ENCODE measurements around the gene UGT1A9. TPM values are rescaled to one million over a fixed set of nuclear protein-coding genes. Genes with fewer than 3 reads are reported as not detected.

Gene UGT1A9
- total RNA-seq, 8 experiments from 2014 or later = 0.19 to 2.3 (median 0.45) TPM; not detected in 4

DNA sequence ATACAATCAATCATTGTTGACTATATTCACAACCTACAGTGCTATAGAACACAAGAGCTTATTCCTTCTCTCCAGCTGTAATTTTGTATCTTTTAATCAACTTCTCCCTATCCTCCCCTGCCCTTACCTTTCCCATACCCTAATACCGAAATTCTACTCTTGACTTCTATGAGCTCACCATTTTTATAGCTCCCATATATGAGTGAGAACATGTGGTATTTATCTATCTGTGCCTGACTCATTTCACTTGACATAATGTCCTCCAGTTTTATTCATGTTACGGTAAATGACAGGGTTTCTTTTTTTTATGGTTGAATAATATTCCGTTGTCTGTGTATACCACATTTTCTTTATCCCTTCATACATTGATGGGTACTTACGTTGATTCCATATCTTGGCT, 109.1 kb downstream of the UGT1A9 start:
- Histone ChIP-seq H3K4me3 (no peak overlapping the region), H3K4me1 (replicated peaks in 1 of 2) (no peaks in the 10 kb centered on the region), H3K27ac (no peak overlapping the region)
- ATAC-seq (replicated peaks in 6 of 8) = peak in 2 of 8 experiments; percentile 81 to 87
- 2 to 93% (median 83%) methylated on average over 1 to 4 of the region's 4 CpGs for WGBS, 10 experiments
- in situ Hi-C loops (cut with MboI; ENCODE audit: low pct_unique_long_range_greater_than_20kb in 2 of 9, low sequenced_read_pairs in 9 of 9, unreplicated experiment in 9 of 9) = no loop called here

DNA sequence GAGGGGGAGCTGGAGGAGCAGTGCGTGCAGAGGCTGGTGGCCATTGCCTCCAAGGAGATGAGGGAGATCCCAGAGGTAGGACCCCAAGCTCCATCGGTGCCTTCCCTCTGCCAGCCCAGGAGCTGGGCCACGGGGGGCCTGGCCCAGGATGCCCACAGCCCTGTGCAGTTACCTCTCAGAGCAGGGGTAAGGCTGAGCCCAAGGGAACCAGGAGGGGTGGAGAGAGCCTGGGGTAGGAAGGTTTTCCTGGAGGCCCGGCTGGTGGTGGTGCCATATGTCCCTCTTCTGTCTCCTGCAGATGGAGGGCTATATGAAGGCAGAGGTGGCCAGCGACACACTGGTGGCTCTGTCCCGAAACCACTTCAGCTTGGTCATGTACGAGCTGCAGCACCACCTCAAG, 117.9 kb downstream of the UGT1A9 start:
- no peak for ATAC-seq (replicated peaks in 6 of 8)
- in situ Hi-C loops (cut with MboI; ENCODE audit: low pct_unique_long_range_greater_than_20kb in 2 of 9, low sequenced_read_pairs in 9 of 9, unreplicated experiment in 9 of 9) = no loop called here

DNA sequence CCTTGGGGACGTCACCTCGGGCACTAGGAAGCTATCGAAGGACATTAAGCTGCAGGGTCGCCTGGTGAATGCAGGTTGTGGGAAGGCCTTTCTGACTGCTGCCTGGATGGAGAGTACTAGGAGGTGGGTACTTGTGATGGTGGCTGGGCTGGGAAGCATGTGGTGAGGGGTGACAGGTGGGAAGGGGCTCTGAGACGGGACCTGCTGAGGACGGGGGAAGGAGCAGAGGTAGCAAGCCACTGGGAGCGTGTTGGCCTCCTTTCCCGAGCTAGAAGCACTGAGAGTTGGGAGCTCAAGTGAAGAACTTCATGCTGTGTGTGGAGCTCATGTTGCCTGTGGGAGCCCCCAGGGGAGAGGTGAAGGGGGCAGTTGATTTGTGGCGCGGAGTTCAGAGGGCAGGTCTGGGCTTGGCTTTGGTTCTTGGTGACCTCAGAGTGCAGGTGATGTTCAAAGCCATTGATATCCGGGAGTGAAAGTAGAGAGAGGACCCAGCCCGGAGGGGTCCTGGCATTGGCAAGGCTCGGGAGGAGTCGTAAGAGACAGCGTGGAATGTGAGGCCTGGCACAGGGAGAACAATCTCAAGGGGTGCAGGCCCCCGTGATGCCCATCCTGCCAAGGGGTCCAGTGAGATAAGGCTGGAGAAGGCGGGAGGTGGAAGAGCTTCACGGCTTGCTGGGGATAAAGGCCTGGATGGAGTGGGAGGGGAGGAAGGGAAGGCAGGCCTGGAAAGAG, 119.6 kb downstream of the UGT1A9 start:
- Histone ChIP-seq H3K27ac (no peak overlapping the region), H3K4me1 (replicated peaks in 1 of 2) (no peaks in the 10 kb centered on the region), H3K4me3 (no peak overlapping the region)
- 48 to 89% (median 85%) methylated on average over 3 to 15 of the region's 18 CpGs; no CpG with 5 or more reads in 5 of the 10 experiments for WGBS, 10 experiments
- ATAC-seq (replicated peaks in 6 of 8) = no peak
- in situ Hi-C loops (cut with MboI; ENCODE audit: low pct_unique_long_range_greater_than_20kb in 2 of 9, low sequenced_read_pairs in 9 of 9, unreplicated experiment in 9 of 9) = no loop called here

More for the DNA sequence above, 117.9 kb downstream of the UGT1A9 start:
- Histone ChIP-seq H3K4me1 (replicated peaks in 1 of 2) (no peaks in the 10 kb centered on the region), H3K27ac (no peak overlapping the region), H3K4me3 (no peak overlapping the region)
- WGBS, 10 experiments = 40 to 100% (median 82%) methylated on average over 1 to 3 of the region's 7 CpGs; no CpG with 5 or more reads in 2 of the 10 experiments

- H3K4me1 ChIP-seq (replicated peaks in 1 of 2) = no peaks in the 10 kb centered on the region
- H3K27ac ChIP-seq = no peak overlapping the region
- ATAC-seq (replicated peaks in 6 of 8) = no peak
- in situ Hi-C loops (cut with MboI; ENCODE audit: low pct_unique_long_range_greater_than_20kb in 2 of 9, low sequenced_read_pairs in 9 of 9, unreplicated experiment in 9 of 9) = no loop called here
- 62 to 80% (median 67%) methylated on average over 1 to 8 of the region's 9 CpGs; no CpG with 5 or more reads in 5 of the 10 experiments for WGBS, 10 experiments
- H3K4me3 ChIP-seq = no peak overlapping the region
Observed at GRCh38 chr2:233791883-233792329, 120.2 kb downstream of the UGT1A9 start.

GRCh38 chr2:233792720-233793119, 121.0 kb downstream of the UGT1A9 start:
- ATAC-seq (replicated peaks in 6 of 8) = no peak
- no peak overlapping the region for H3K27ac ChIP-seq
- 67 to 97% (median 79%) methylated on average over 1 to 6 of the region's 7 CpGs; no CpG with 5 or more reads in 3 of the 10 experiments for WGBS, 10 experiments
- H3K4me1 ChIP-seq (replicated peaks in 1 of 2) = no peaks in the 10 kb centered on the region
- H3K4me3 ChIP-seq = no peak overlapping the region
- in situ Hi-C loops (cut with MboI; ENCODE audit: low pct_unique_long_range_greater_than_20kb in 2 of 9, low sequenced_read_pairs in 9 of 9, unreplicated experiment in 9 of 9) = no loop called here

- whole genome bisulfite sequencing, 10 experiments = 43 to 100% (median 80%) methylated on average over 1 to 9 of the region's 18 CpGs; no CpG with 5 or more reads in 3 of the 10 experiments
- no peak for ATAC-seq (replicated peaks in 6 of 8)
- in situ Hi-C loops (cut with MboI; ENCODE audit: low pct_unique_long_range_greater_than_20kb in 2 of 9, low sequenced_read_pairs in 9 of 9, unreplicated experiment in 9 of 9) = no loop called here
- H3K4me1 ChIP-seq (replicated peaks in 1 of 2) = no peaks in the 10 kb centered on the region
- H3K4me3 ChIP-seq = no peak overlapping the region
- H3K27ac ChIP-seq = no peak overlapping the region
Observed at GRCh38 chr2:233793465-233794127, 121.9 kb downstream of the UGT1A9 start.

GRCh38 chr2:233794128-233794658, 122.5 kb downstream of the UGT1A9 start:
- in situ Hi-C loops (cut with MboI; ENCODE audit: low pct_unique_long_range_greater_than_20kb in 2 of 9, low sequenced_read_pairs in 9 of 9, unreplicated experiment in 9 of 9) = no loop called here
- H3K4me1 ChIP-seq (replicated peaks in 1 of 2) = no peaks in the 10 kb centered on the region
- ATAC-seq (replicated peaks in 6 of 8) = no peak
- H3K4me3 ChIP-seq = no peak overlapping the region
- WGBS, 10 experiments = 67 to 94% (median 89%) methylated on average over 2 to 9 of the region's 17 CpGs; no CpG with 5 or more reads in 5 of the 10 experiments
- no peak overlapping the region for H3K27ac ChIP-seq

GRCh38 chr2:233795735-233796171, 124.1 kb downstream of the UGT1A9 start:
- Histone ChIP-seq H3K4me1 (replicated peaks in 1 of 2) (no peaks in the 10 kb centered on the region), H3K4me3 (no peak overlapping the region), H3K27ac (no peak overlapping the region)
- WGBS, 10 experiments = 92 to 100% (median 100%) methylated on average over 1 to 7 of the region's 13 CpGs; no CpG with 5 or more reads in 7 of the 10 experiments
- ATAC-seq (replicated peaks in 6 of 8) = no peak
- in situ Hi-C loops (cut with MboI; ENCODE audit: low pct_unique_long_range_greater_than_20kb in 2 of 9, low sequenced_read_pairs in 9 of 9, unreplicated experiment in 9 of 9) = no loop called here

DNA sequence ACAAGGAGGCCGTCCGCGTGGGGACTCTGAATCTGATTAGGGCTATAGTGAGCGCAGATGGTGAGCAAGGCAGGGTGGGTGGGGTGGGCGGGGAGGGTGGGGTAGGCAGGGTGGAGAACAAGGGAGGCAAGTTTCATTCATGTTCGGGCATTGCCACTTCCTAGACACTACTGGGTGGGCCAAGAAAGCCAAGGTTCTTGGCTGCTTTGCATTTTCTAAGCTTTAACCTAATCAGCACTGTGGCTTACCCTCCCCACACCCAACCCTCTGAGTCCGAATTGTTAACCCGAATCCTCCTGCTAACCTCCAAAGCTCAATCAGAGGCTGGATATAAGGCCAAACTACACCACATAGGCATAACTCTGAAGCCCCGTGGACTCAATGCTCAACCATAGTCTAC, 124.6 kb downstream of the UGT1A9 start:
- H3K27ac ChIP-seq = no peak overlapping the region
- no peaks in the 10 kb centered on the region for H3K4me1 ChIP-seq (replicated peaks in 1 of 2)
- WGBS, 10 experiments = 0 to 100% (median 100%) methylated on average over 1 to 2 of the region's 9 CpGs; no CpG with 5 or more reads in 6 of the 10 experiments
- no peak overlapping the region for H3K4me3 ChIP-seq
- in situ Hi-C loops (cut with MboI; ENCODE audit: low pct_unique_long_range_greater_than_20kb in 2 of 9, low sequenced_read_pairs in 9 of 9, unreplicated experiment in 9 of 9) = no loop called here
- peak in 3 of 8 experiments; percentile 48 to 89 (median 86) for ATAC-seq (replicated peaks in 6 of 8)

DNA sequence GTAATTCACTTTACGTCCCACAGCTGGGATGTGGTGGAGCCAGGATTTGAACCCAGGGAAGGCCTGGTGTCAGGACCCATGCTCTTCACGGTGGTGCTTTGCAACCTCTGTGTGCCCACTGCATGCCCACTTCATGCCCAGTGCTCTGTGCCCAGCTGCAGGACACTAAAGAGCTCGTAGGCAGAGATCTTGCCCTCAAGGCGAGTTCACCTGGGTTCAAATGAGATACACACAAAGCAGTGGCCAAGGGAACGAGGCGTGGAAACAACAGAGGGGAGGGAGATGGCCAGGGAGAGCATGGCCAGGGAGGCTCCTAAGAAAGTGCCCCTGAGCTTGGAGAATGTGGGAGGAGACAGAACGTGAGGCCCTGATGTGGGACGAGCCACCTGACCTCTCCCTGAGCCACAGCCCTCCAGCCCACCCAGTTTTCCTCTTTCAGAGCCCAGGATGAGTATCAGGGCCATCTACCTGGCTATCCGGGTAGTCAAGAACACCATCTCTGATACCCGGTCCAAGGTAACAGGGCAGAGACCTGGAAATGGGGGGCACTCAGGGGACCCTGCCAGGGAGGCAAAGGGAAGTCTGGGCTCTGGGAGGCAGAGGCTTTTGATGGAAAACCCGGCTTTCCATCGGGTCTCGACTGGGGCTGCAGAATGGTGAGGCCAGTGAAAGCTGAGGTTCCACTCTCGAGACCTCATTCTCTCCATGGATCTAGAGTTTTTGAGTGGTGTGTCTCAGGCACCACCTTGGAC, 126.8 kb downstream of the UGT1A9 start:
- H3K4me1 ChIP-seq (replicated peaks in 1 of 2) = no peaks in the 10 kb centered on the region
- ATAC-seq (replicated peaks in 6 of 8) = no peak
- no peak overlapping the region for H3K27ac ChIP-seq
- in situ Hi-C loops (cut with MboI; ENCODE audit: low pct_unique_long_range_greater_than_20kb in 2 of 9, low sequenced_read_pairs in 9 of 9, unreplicated experiment in 9 of 9) = no loop called here
- WGBS, 10 experiments = 47 to 92% (median 76%) methylated on average over 3 to 8 of the region's 14 CpGs; no CpG with 5 or more reads in 3 of the 10 experiments
- H3K4me3 ChIP-seq = no peak overlapping the region

- H3K4me3 ChIP-seq = no peak overlapping the region
- H3K4me1 ChIP-seq (replicated peaks in 1 of 2) = no peaks in the 10 kb centered on the region
- WGBS, 10 experiments = 42 to 87% (median 76%) methylated on average over 1 to 4 of the region's 7 CpGs; no CpG with 5 or more reads in 4 of the 10 experiments
- no peak overlapping the region for H3K27ac ChIP-seq
- in situ Hi-C loops (cut with MboI; ENCODE audit: low pct_unique_long_range_greater_than_20kb in 2 of 9, low sequenced_read_pairs in 9 of 9, unreplicated experiment in 9 of 9) = no loop called here
- ATAC-seq (replicated peaks in 6 of 8) = no peak
Observed at GRCh38 chr2:233799087-233799665, 127.5 kb downstream of the UGT1A9 start.

DNA sequence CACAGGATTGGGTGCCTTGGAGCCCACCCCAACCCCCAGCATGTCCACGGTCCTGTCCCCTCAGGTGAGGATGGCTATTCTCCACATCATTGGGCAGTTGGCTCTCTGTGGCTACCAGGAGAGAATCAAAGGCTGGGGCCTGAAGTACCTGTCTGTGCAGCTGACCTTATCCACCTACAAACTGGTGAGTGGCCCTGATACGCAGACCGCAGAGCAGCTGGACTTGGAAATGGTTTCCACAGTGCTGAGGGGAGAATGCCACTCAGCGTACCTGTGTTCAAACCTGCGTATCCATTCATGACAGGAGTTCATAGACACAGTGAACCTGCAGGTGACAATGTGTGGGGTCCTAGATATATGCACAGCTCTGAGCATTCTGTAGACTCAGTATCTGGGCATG, 128.0 kb downstream of the UGT1A9 start:
- no peak overlapping the region for H3K27ac ChIP-seq
- no peak for ATAC-seq (replicated peaks in 6 of 8)
- in situ Hi-C loops (cut with MboI; ENCODE audit: low pct_unique_long_range_greater_than_20kb in 2 of 9, low sequenced_read_pairs in 9 of 9, unreplicated experiment in 9 of 9) = no loop called here
- H3K4me1 ChIP-seq (replicated peaks in 1 of 2) = no peaks in the 10 kb centered on the region
- WGBS, 10 experiments = 41 to 94% (median 49%) methylated on average over 3 to 4 of the region's 5 CpGs; no CpG with 5 or more reads in 7 of the 10 experiments
- no peak overlapping the region for H3K4me3 ChIP-seq

Data from motor neuron (in vitro differentiated cells).